Motor neuron (in vitro differentiated cells): ENCODE measurements around the gene TNFAIP2. TPM values are rescaled to one million over a fixed set of nuclear protein-coding genes. Genes with fewer than 3 reads are reported as not detected.
"Not testable (repeated sequence)": the region's sequence is repeated elsewhere in the genome, so short reads cannot be mapped to it uniquely, and the experiment has no call there.

Experiments
- ATAC-seq, 8 experiments: fragments of 200-7000 bp; cut with Tn5 transposase; replicated peaks in 6 of 8; 2 replicates each; pipeline ENCODE4 v1.8.0; 2021; ENCODE audit warnings: mild to moderate bottlenecking in 8 of 8, moderate library complexity in 8 of 8
- H3K27ac ChIP-seq, 2 donors: fragments of 250-450 bp; sonication (Bioruptor Pico); 2 replicates each; pipeline ENCODE4 v1.9.0; 2021; ENCODE audit warnings: antibody characterized with exemption in 2 of 2, mild to moderate bottlenecking in 2 of 2, moderate library complexity in 1 of 2
- H3K4me1 ChIP-seq, 2 donors: fragments of 250-450 bp; sonication (Bioruptor Pico); replicated peaks in 1 of 2; 2 replicates each; pipeline ENCODE4 v1.6.1; 2021; ENCODE audit warnings: antibody characterized with exemption in 2 of 2, mild to moderate bottlenecking in 2 of 2, moderate library complexity in 1 of 2
- H3K4me3 ChIP-seq, 5 donors: fragments of 250-450 bp; sonication (Bioruptor Pico); 2 replicates each; pipeline ENCODE4 v1.9.0; 2021; ENCODE audit warnings: antibody characterized with exemption in 5 of 5, mild to moderate bottlenecking in 5 of 5, moderate library complexity in 4 of 5
- WGBS, 10 experiments: fragments of 450-650 bp; shearing (Covaris generic); methylation state at CpG; one replicate each; pipeline ENCODE4 v1.0.0; 2022; 5-methylcytosine and 5-hydroxymethylcytosine counted together
- in situ Hi-C, 9 experiments: fragments of 400-800 bp; cut with MboI; loops; one replicate each; pipeline ENCODE4 v1.15.0; 2021; ENCODE audit warnings: low sequenced_read_pairs in 9 of 9, low pct_unique_long_range_greater_than_20kb in 2 of 9; ENCODE audit not compliant: unreplicated experiment in 9 of 9
- total RNA-seq, 8 experiments: library from RNA; unstranded; fragments of 300-600 nt; gene quantifications; 2 replicates each; pipeline versions ENCODE4 v1.2.3 to v1.2.4, GENCODE V29; 2022

Gene TNFAIP2
- total RNA-seq, 8 experiments from 2014 or later: 0.78 to 98.8 (median 2.0) TPM

GRCh38 chr14:103173887-103174286 is 50.6 kb downstream of the TNFAIP2 start:
- H3K4me3 ChIP-seq, H3K4me1 ChIP-seq, H3K27ac ChIP-seq, in situ Hi-C loops, ATAC-seq: not testable (repeated sequence)
- WGBS, 10 experiments: 0 to 38% (median 12%) methylated on average over 1 to 2 of the region's 2 CpGs; no CpG with 5 or more reads in 1 of the 10 experiments

GRCh38 chr14:103176176-103176575 is 52.9 kb downstream of the TNFAIP2 start:
- in situ Hi-C loops, H3K4me3 ChIP-seq, ATAC-seq, H3K27ac ChIP-seq, H3K4me1 ChIP-seq: not testable (repeated sequence)
- WGBS, 10 experiments: 40 to 100% (median 86%) methylated on average over 1 to 3 of the region's 4 CpGs; no CpG with 5 or more reads in 6 of the 10 experiments

GRCh38 chr14:103177376-103177775 is 54.1 kb downstream of the TNFAIP2 start:
- no peak overlapping the region for H3K27ac ChIP-seq
- in situ Hi-C loops: no loop called here
- no peaks in the 10 kb centered on the region for H3K4me1 ChIP-seq
- H3K4me3 ChIP-seq: no peak overlapping the region
- WGBS, 10 experiments: 86 to 91% (median 90%) methylated on average over 2 to 3 of the region's 7 CpGs; no CpG with 5 or more reads in 7 of the 10 experiments
- no peak for ATAC-seq

- no peak for ATAC-seq
Observed at GRCh38 chr14:103178521-103178920, 55.3 kb downstream of the TNFAIP2 start.

DNA sequence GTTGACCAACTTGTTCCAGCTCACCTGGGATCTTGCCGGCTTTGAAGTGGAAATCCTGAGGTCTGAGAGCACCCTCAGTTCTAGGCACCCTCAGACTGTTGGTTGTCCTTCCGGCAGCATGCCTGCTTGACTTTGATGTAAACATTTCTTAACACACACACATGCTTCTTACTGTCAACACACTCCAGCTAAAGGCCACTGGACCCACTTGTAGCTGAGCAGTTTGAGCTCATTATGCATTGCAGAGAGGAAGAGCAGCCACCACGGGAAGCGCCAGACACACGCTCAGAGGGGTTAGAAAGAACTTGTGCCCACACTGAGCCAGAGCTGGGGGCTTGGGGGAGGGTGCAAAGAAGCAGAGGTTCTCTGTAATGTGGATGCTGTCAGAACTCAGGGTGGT is 55.8 kb downstream of the TNFAIP2 start:
- ATAC-seq: no peak
- Histone ChIP-seq H3K4me3 (no peak overlapping the region), H3K27ac (no peak overlapping the region), H3K4me1 (no peaks in the 10 kb centered on the region)
- 45 to 90% (median 83%) methylated on average over 1 to 4 of the region's 5 CpGs; no CpG with 5 or more reads in 4 of the 10 experiments for WGBS, 10 experiments
- in situ Hi-C loops: no loop called here

More at GRCh38 chr14:103178521-103178920, 55.3 kb downstream of the TNFAIP2 start:
- 76 to 88% (median 84%) methylated on average over 2 to 6 of the region's 6 CpGs; no CpG with 5 or more reads in 6 of the 10 experiments for WGBS, 10 experiments
- in situ Hi-C loops: no loop called here
- no peaks in the 10 kb centered on the region for H3K4me1 ChIP-seq
- no peak overlapping the region for H3K4me3 ChIP-seq
- H3K27ac ChIP-seq: no peak overlapping the region

DNA sequence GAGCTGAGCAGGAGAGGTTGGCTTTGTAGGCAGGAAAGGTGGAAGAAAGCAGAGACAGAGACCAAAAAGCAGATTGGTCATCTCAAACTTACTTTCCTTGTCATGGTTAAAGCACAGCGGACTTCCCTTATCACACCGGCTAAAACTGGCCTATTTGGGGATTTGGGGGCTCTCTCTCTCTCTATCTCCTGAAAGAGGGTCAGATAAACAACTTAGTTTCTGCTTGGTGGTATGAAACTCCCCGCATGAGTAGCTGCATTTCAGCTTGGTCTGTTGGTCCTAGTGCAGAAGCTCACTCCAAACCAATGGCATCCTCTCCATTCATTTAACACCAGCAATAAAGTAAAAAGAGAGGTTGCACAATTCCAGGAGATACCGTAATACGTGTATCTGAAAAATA is 57.1 kb downstream of the TNFAIP2 start:
- 78 to 100% (median 91%) methylated on average over 2 to 5 of the region's 5 CpGs; no CpG with 5 or more reads in 2 of the 10 experiments for WGBS, 10 experiments
- in situ Hi-C loops: no loop called here
- ATAC-seq: no peak
- Histone ChIP-seq H3K4me3 (no peak overlapping the region), H3K27ac (no peak overlapping the region), H3K4me1 (no peaks in the 10 kb centered on the region)

GRCh38 chr14:103184046-103184445 is 60.8 kb downstream of the TNFAIP2 start:
- Histone ChIP-seq H3K4me3 (no peak overlapping the region), H3K27ac (no peak overlapping the region), H3K4me1 (peaks cover 0 to 8% of the 10 kb centered on the region in 2 donors)
- 46 to 90% (median 87%) methylated on average over 1 to 12 of the region's 12 CpGs; no CpG with 5 or more reads in 3 of the 10 experiments for WGBS, 10 experiments
- in situ Hi-C loops: no loop called here
- no peak for ATAC-seq

DNA sequence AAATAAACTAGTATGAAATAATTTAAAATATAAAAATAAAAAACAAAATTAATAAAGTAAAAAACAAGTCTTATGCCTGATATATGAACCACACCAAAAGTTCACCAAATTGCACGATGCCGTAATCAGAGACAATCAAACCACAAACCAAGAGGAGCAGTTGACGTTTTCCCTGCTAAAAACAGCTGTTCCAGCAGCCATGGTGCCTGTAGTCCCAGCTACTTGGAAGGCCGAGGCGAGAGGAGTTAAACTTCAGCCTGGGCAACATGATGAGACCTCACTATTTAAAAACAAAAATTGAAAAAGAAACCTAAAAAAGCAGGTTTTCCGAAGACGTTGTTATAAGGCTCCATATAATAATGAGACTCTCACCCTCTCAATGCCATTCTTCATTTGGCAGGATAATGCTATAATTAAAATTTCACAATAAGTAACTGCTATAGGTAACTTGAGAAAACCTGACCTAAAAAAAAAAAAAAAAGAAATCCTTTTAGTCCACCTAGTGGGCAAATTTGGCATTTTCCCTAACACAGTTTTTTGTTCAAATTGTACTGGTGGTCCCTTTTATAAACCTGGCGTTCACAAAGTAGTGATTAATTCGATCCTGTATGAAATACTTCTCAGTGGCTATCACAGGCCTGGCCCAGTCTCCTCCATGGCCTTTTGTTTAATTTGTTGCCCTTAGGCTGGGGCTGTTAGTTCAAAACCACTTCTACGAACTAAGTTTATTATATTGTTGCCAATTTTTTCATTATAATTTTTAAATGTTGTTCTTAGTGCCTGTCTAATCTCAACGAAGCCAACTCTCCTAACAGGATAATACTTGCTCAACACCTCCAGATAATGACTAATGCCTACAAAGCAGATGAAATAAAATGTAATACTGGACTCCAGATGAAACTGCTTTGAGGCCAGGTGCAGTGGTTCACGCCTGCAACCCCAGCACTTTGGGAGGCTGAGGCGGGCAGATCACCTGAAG is 62.1 kb downstream of the TNFAIP2 start:
- in situ Hi-C loops: no loop called here
- ATAC-seq: peak in 1 of 8 experiments; percentile 16
- H3K27ac ChIP-seq: no peak overlapping the region
- WGBS, 10 experiments: 22 to 74% (median 53%) methylated on average over 7 to 13 of the region's 13 CpGs
- H3K4me3 ChIP-seq: no peak overlapping the region
- H3K4me1 ChIP-seq: peaks cover 0 to 8% of the 10 kb centered on the region in 2 donors

GRCh38 chr14:103186241-103186822 is 63.1 kb downstream of the TNFAIP2 start:
- no peak overlapping the region for H3K27ac ChIP-seq
- in situ Hi-C loops: no loop called here
- peaks cover 0 to 8% of the 10 kb centered on the region in 2 donors for H3K4me1 ChIP-seq
- no peak for ATAC-seq
- H3K4me3 ChIP-seq: no peak overlapping the region
- WGBS, 10 experiments: 40 to 85% (median 69%) methylated on average over 1 to 9 of the region's 9 CpGs

Other genes starting within 250 kb of the TNFAIP2 start
- gene AMN, start 200.8 kb upstream of the TNFAIP2 start, total RNA-seq: 1 to 10 TPM in 2 of 8 experiments, under 1 TPM in 6; 0.21 to 2.5 (median 0.36) TPM
- gene CDC42BPB, start 65.9 kb upstream of the TNFAIP2 start, total RNA-seq: 100 to 1,000 TPM in 1 of 8 experiments, 10 to 100 TPM in 7; 36.9 to 102 (median 56.4) TPM
- not detected for gene LBHD2, start 39.3 kb upstream of the TNFAIP2 start, total RNA-seq
- 1 to 10 TPM in 1 of 8 experiments, under 1 TPM in 5, not detected in 2; 0.13 to 3.0 (median 0.39) TPM for gene EXOC3L4, start 28.7 kb upstream of the TNFAIP2 start, total RNA-seq
- gene EIF5, start 210.8 kb downstream of the TNFAIP2 start, total RNA-seq: 100 to 1,000 TPM in 6 of 8 experiments, 10 to 100 TPM in 2; 86.5 to 192 (median 139) TPM